ENCODE data around the gene RERG.

GRCh38 chr12:15173142-15173541, 48.1 kb downstream of the RERG start:
- no peak for TF ChIP-seq POLR2A (IDR thresholded peaks at IDR 0.05)
- no peak for TF ChIP-seq CTCF (IDR thresholded peaks at IDR 0.05)

Data from lower leg skin (tissue), 3 donors.